KOPT-K1 (cell line): ENCODE data around the gene LDLRAD4.

Experiments used
- H3K27ac ChIP-seq: fragments of 200-600 bp; sonication (generic); 2 replicates; pipeline ENCODE4 v1.5.1; 2016; ENCODE audit warnings: antibody characterized with exemption, mild to moderate bottlenecking, low read depth, low read length; ENCODE audit not compliant: poor library complexity, severe bottlenecking
- H3K36me3 ChIP-seq: fragments of 200-600 bp; sonication (generic); 2 replicates; pipeline ENCODE4 v1.5.1; 2017; ENCODE audit warnings: antibody characterized with exemption, mild to moderate bottlenecking, low read length, moderate library complexity; ENCODE audit not compliant: insufficient read depth
- H3K9me3 ChIP-seq: fragments of 200-600 bp; sonication (generic); 2 replicates; pipeline ENCODE4 v1.5.1; 2017; ENCODE audit warnings: antibody characterized with exemption, low read length, mild to moderate bottlenecking; ENCODE audit not compliant: insufficient read depth, poor library complexity, severe bottlenecking

The LDLRAD4 gene

GRCh38 chr18:13577091-13577697 lies 358.6 kb downstream of the LDLRAD4 start:
- Histone ChIP-seq H3K36me3 (peaks cover 13% of the 10 kb centered on the region), H3K27ac (peak overlapping the region; percentile 67), H3K9me3 (no peaks in the 10 kb centered on the region)

GRCh38 chr18:13577781-13578180 lies 359.2 kb downstream of the LDLRAD4 start:
- Histone ChIP-seq H3K27ac (peak overlapping the region; percentile 67), H3K36me3 (peaks cover 11% of the 10 kb centered on the region; the same call in 1 of the 2 replicates), H3K9me3 (no peaks in the 10 kb centered on the region)

DNA sequence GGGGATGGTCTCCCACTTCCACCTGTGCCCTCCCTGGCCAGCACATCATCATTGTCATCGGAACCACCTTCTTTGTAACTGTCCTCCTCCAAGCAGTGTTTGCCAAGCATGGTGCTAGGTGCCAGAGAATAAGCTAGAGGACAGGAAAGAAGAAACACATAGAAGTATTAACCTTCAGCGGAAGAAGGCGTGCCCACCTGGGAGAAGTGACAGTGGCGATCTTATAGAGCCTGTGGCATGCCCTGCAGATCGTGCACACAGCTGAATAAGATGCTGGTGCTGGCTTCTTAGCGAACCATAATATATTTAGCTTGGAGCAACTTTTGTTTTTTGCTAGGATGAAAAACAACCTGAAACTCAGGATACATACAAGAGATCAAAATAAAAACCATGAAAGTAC lies 359.8 kb downstream of the LDLRAD4 start:
- Histone ChIP-seq H3K36me3 (peaks cover 10% of the 10 kb centered on the region), H3K9me3 (no peaks in the 10 kb centered on the region), H3K27ac (peak overlapping the region; percentile 67)

DNA sequence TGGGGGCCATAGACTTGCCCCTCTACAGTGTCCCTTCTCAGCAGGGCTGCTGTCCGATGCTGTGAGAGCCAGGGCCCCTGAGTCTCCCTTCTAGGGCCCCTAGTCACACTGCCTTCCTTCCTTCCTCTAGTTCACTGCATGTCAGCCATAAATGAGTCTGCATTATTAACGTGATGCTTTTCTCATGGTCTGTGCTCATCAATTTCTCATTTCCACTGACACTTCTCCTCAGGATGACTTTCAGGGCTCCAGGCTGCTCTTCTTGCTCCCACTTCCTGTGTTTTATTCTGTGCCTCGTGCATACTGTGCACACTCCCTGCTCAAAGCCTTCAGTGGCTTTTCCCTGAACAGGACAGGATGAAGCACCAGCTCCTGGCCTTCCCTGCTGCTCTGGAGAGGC lies 361.3 kb downstream of the LDLRAD4 start:
- Histone ChIP-seq H3K9me3 (no peaks in the 10 kb centered on the region), H3K36me3 (peaks cover 15% of the 10 kb centered on the region), H3K27ac (peak overlapping the region; percentile 49)

GRCh38 chr18:13580351-13580750 lies 361.8 kb downstream of the LDLRAD4 start:
- Histone ChIP-seq H3K36me3 (peaks cover 19% of the 10 kb centered on the region), H3K9me3 (no peaks in the 10 kb centered on the region), H3K27ac (peak overlapping the region; percentile 49)

GRCh38 chr18:13580991-13581390 lies 362.4 kb downstream of the LDLRAD4 start:
- Histone ChIP-seq H3K9me3 (no peaks in the 10 kb centered on the region), H3K27ac (peak overlapping the region; percentile 49), H3K36me3 (peaks cover 26% of the 10 kb centered on the region)

GRCh38 chr18:13581496-13582177 lies 363.1 kb downstream of the LDLRAD4 start:
- no peaks in the 10 kb centered on the region for H3K9me3 ChIP-seq
- peak overlapping the region; percentile 26 for H3K27ac ChIP-seq
- peaks cover 32% of the 10 kb centered on the region for H3K36me3 ChIP-seq

DNA sequence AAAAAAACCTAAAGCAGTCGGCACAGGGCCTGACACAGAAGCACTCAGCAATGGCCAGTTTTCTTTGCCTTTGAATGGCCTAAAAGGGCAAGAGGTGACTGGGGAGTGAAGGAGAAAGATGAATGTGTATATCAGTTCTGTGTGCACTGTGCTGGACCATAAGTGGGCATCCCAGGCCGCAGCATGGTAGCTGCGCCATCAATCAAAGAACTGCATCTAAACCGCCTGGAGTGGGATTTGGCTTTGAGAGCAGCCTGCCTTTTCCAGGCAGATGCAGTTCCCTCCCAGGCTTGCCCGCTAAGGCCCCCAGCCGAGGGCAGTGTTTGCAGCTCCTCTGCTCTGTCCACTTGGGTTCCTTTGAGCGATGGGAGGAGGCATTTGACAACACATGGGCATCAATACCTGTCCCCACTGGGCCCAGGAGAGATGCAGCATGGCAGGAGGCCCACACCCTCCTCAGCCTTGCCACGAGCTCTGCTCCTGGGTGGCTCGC lies 363.7 kb downstream of the LDLRAD4 start:
- H3K9me3 ChIP-seq: no peaks in the 10 kb centered on the region
- H3K36me3 ChIP-seq: peaks cover 33% of the 10 kb centered on the region
- H3K27ac ChIP-seq: peak overlapping the region; percentile 26

DNA sequence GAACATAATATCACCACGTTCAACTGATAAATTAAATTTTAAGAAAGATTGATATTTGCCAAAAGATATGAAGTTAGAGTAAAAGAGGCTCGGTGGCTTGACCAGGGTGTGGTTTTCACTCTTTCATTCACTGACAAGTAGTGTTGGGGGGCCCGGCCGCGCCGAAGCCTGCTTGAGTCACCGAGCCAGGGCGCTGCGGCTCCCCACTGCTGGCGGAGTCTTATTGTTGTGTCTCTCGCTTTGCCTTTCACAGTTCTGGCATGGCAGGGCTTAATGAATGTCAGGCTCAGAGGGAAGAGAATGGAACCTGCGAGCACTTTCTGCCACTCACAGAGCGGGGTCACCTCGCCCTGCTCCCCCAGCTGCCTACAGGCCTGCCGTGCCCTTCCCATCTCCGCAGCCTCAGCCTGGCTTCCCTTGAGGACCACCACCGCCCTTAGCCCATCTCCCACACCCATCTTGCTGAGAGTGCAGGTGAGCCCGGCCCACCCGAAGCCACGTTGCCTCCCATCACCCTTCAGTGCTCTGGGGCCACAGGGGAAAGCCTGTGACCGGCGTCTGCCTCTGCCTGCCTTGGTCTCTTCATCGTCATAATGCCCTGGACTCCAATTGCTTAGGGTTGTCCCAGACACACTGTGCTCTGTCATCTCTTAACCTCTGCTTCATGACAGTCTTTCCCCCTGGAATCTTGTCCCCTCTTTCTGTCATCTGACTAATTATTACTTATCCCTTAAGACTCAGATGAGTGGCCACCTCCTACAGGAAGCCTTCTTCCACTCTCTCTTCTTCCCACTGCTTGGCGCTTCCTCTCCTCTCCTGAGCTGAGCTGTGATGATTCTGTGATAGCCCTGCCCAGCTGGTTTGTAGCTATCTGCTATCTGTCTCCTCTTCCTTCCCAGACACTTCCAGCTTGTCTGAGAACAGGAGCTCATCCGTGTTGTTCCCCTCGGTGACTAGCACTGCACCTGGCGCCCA lies 365.3 kb downstream of the LDLRAD4 start:
- Histone ChIP-seq H3K36me3 (peaks cover 39% of the 10 kb centered on the region), H3K9me3 (no peaks in the 10 kb centered on the region), H3K27ac (peak overlapping the region; percentile 8)

DNA sequence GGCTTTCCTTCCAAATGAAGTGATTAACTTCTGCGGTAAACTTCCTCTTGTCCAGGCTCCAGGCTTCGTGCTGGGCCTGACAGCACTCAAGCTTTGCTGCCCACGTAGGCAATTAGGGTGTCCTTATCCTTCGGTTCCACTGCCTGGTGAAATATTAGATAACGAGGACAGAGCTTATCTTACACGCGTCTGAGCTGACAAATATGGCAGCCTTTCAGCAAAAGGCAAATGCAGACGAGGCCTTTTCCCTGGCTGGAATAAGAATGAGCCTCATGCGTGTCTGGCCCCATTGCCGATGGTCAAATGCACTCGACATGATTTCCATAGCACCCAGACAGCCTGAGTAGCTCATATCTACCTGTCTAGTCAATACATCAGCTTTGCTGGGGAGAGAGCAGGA lies 366.3 kb downstream of the LDLRAD4 start:
- H3K9me3 ChIP-seq: no peaks in the 10 kb centered on the region
- H3K27ac ChIP-seq: no peak overlapping the region
- peaks cover 42% of the 10 kb centered on the region for H3K36me3 ChIP-seq

DNA sequence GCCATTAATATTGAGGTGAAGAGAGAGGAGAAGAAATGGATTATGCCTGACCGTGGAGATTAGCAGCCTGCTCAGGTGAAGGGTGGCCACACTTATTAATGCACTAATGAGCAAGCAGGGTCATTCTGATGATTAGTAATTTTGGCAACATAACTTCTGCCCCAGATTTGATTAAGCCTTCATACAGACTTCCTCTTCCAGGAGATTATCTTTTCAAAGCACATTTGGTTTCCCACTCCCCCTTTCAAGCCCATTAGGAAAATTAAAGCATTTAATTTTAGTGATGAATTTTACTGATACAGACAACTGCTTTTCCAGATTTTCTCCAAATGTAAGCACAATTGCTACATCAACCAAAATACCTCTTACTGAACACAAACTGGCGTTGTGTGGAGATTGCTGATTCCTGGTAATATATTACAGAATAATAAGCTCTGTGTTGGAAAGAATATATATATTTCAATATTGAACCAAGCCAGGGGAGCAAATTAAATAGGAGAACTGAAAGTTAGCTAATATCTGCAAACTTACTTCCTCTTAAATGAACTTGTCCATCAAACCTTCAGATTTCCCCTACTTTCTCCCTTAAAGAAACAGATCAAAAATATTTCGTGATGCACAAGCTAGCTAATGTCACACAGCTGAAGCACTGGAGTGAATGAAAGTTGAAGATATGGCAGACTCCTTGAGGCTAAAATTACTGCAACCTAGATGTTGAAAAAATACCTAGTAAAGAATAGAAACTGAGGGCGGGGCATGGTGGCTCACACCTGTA lies 367.0 kb downstream of the LDLRAD4 start:
- H3K9me3 ChIP-seq: no peaks in the 10 kb centered on the region
- H3K36me3 ChIP-seq: peaks cover 42% of the 10 kb centered on the region
- no peak overlapping the region for H3K27ac ChIP-seq

DNA sequence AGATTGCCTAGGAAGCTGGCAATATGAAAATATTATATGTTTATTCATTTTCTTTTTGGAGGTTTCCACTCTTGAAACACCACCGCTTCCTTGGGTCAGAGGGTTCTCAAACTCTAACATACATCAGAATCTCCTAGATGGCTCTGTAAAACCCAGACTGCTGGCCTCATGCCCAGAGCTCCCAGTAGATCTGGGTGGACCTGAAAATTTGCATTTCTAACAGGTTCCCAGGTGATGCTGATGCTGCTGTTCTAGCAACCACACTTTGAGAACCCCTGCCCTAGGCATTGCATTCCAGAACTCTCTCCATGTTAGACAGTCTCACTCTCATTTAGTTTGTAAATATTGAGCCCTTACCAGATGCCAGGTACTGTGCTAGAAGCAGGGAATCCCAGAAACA lies 368.4 kb downstream of the LDLRAD4 start:
- H3K9me3 ChIP-seq: no peaks in the 10 kb centered on the region
- peaks cover 47% of the 10 kb centered on the region for H3K36me3 ChIP-seq
- no peak overlapping the region for H3K27ac ChIP-seq

DNA sequence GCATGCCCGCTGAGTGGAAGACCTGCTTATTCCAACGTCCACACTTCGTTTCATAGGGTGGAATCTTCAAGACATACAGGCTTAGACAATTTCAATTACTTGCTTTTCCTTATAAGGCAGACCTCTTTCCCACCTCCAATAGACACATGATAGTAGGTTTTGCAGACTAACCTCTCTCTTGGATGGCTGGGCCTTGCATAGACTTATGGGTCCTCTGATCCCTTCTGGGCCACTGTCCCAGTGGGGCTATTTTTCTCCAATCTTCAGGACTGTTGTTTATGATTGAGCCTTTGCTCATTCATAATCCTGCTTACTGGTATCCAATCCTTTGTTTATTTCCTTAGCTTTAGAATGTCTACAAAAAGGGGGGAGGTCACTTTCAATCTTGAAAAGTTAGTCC lies 368.9 kb downstream of the LDLRAD4 start:
- Histone ChIP-seq H3K27ac (no peak overlapping the region), H3K36me3 (peaks cover 47% of the 10 kb centered on the region), H3K9me3 (no peaks in the 10 kb centered on the region)

- Histone ChIP-seq H3K36me3 (peaks cover 47% of the 10 kb centered on the region), H3K9me3 (no peaks in the 10 kb centered on the region), H3K27ac (no peak overlapping the region)
Observed at GRCh38 chr18:13587937-13588336, 369.4 kb downstream of the LDLRAD4 start.
